ENCODE measurements around the gene ZNF662.

The ZNF662 gene

GRCh38 chr3:42900226-42901072 is 5.5 kb upstream of the ZNF662 start:
- Histone ChIP-seq H3K9me3 (replicated peaks in 1 of 11) (peaks cover 14 to 30% (median 24%) of the 10 kb centered on the region in 11 experiments; a peak in 21 of 22 replicates), H4K20me1 (no peaks in the 10 kb centered on the region), H3K4me3 (no peak overlapping the region), H3K27me3 (peaks cover 0 to 6% (median 2%) of the 10 kb centered on the region in 11 experiments; a peak in 8 of 22 replicates), H3K4me1 (no peaks in the 10 kb centered on the region), H3K27ac (no peak overlapping the region), H3K9ac (no peak overlapping the region), H3K36me3 (no peaks in the 10 kb centered on the region), H3K4me2 (no peak overlapping the region)
- TF ChIP-seq Cebpa-rat (IDR thresholded peaks at IDR 0.05) = no peak

GRCh38 chr3:42901073-42901415 is 4.9 kb upstream of the ZNF662 start:
- Histone ChIP-seq H3K4me2 (no peak overlapping the region), H3K27me3 (peaks cover 0 to 12% (median 8%) of the 10 kb centered on the region in 11 experiments; a peak in 13 of 22 replicates), H3K9ac (no peak overlapping the region), H3K36me3 (no peaks in the 10 kb centered on the region), H3K27ac (no peak overlapping the region), H4K20me1 (no peaks in the 10 kb centered on the region), H3K4me1 (no peaks in the 10 kb centered on the region), H3K9me3 (replicated peaks in 1 of 11) (peaks cover 20 to 36% (median 30%) of the 10 kb centered on the region in 11 experiments), H3K4me3 (no peak overlapping the region)
- TF ChIP-seq Cebpa-rat (IDR thresholded peaks at IDR 0.05) = no peak

- no peak for TF ChIP-seq Cebpa-rat (IDR thresholded peaks at IDR 0.05)
- Histone ChIP-seq H3K36me3 (no peaks in the 10 kb centered on the region), H3K4me2 (no peak overlapping the region), H3K4me3 (no peak overlapping the region), H3K4me1 (no peaks in the 10 kb centered on the region), H3K27ac (no peak overlapping the region), H4K20me1 (no peaks in the 10 kb centered on the region), H3K27me3 (peaks cover 0 to 22% (median 19%) of the 10 kb centered on the region in 11 experiments; a peak in 15 of 22 replicates), H3K9me3 (replicated peaks in 1 of 11) (peaks cover 29 to 45% (median 41%) of the 10 kb centered on the region in 11 experiments), H3K9ac (no peak overlapping the region)
Measured at GRCh38 chr3:42902257-42902656, 3.7 kb upstream of the ZNF662 start.

GRCh38 chr3:42904076-42904475 is 1.9 kb upstream of the ZNF662 start:
- Histone ChIP-seq H3K4me3 (no peak overlapping the region), H3K9ac (no peak overlapping the region), H3K4me2 (no peak overlapping the region), H3K27ac (no peak overlapping the region), H3K4me1 (no peaks in the 10 kb centered on the region), H3K9me3 (replicated peaks in 1 of 11) (peaks cover 32 to 55% (median 42%) of the 10 kb centered on the region in 11 experiments), H3K27me3 (peaks cover 0 to 25% (median 20%) of the 10 kb centered on the region in 11 experiments; a peak in 15 of 22 replicates), H4K20me1 (no peaks in the 10 kb centered on the region), H3K36me3 (no peaks in the 10 kb centered on the region)
- TF ChIP-seq Cebpa-rat (IDR thresholded peaks at IDR 0.05) = no peak

- Histone ChIP-seq H3K27me3 (peaks cover 0 to 25% (median 20%) of the 10 kb centered on the region in 11 experiments; a peak in 15 of 22 replicates), H4K20me1 (no peaks in the 10 kb centered on the region), H3K9ac (no peak overlapping the region), H3K9me3 (replicated peaks in 1 of 11) (peaks cover 45 to 68% (median 54%) of the 10 kb centered on the region in 11 experiments), H3K4me2 (no peak overlapping the region), H3K36me3 (no peaks in the 10 kb centered on the region), H3K4me3 (0 out of 20 replicates have a peak overlapping the region, but pooled peaks of 1 of the 10 experiments have one; percentile 11), H3K4me1 (no peaks in the 10 kb centered on the region), H3K27ac (no peak overlapping the region)
- no peak for TF ChIP-seq Cebpa-rat (IDR thresholded peaks at IDR 0.05)
Measured at GRCh38 chr3:42905740-42906069, 237 bp upstream of the ZNF662 start.

- no peaks in the 10 kb centered on the region for H3K4me1 ChIP-seq
- H3K27ac ChIP-seq = no peak overlapping the region
- H3K9ac ChIP-seq = no peak overlapping the region
- H3K27me3 ChIP-seq = peaks cover 0 to 25% (median 20%) of the 10 kb centered on the region in 11 experiments; a peak in 15 of 22 replicates
- no peak overlapping the region for H3K4me3 ChIP-seq
- H3K36me3 ChIP-seq = no peaks in the 10 kb centered on the region
- H4K20me1 ChIP-seq = no peaks in the 10 kb centered on the region
- no peak overlapping the region for H3K4me2 ChIP-seq
- peaks cover 56 to 79% (median 65%) of the 10 kb centered on the region in 11 experiments for H3K9me3 ChIP-seq (replicated peaks in 1 of 11)
- no peak for TF ChIP-seq Cebpa-rat (IDR thresholded peaks at IDR 0.05)
Measured at GRCh38 chr3:42906848-42907183, 874 bp downstream of the ZNF662 start.

GRCh38 chr3:42908675-42909074 is 2.7 kb downstream of the ZNF662 start:
- TF ChIP-seq Cebpa-rat (IDR thresholded peaks at IDR 0.05) = no peak
- H4K20me1 ChIP-seq = no peaks in the 10 kb centered on the region
- H3K4me1 ChIP-seq = no peaks in the 10 kb centered on the region
- no peak overlapping the region for H3K4me3 ChIP-seq
- peaks cover 0 to 25% (median 20%) of the 10 kb centered on the region in 11 experiments; a peak in 15 of 22 replicates for H3K27me3 ChIP-seq
- peaks cover 59 to 82% (median 68%) of the 10 kb centered on the region in 11 experiments for H3K9me3 ChIP-seq (replicated peaks in 1 of 11)
- H3K4me2 ChIP-seq = no peak overlapping the region
- H3K9ac ChIP-seq = no peak overlapping the region
- no peak overlapping the region for H3K27ac ChIP-seq
- H3K36me3 ChIP-seq = peaks cover 0 to 2% (median 0%) of the 10 kb centered on the region in 11 experiments; a peak in 2 of 22 replicates

GRCh38 chr3:42911551-42911950 is 5.6 kb downstream of the ZNF662 start:
- Histone ChIP-seq H3K27me3 (peaks cover 0 to 10% (median 6%) of the 10 kb centered on the region in 11 experiments; a peak in 13 of 22 replicates), H3K9ac (no peak overlapping the region), H3K27ac (no peak overlapping the region), H3K4me3 (no peak overlapping the region), H3K4me1 (no peaks in the 10 kb centered on the region), H3K36me3 (peaks cover 0 to 7% (median 0%) of the 10 kb centered on the region in 11 experiments; a peak in 3 of 22 replicates), H4K20me1 (no peaks in the 10 kb centered on the region), H3K4me2 (no peak overlapping the region), H3K9me3 (replicated peaks in 1 of 11) (peaks cover 63 to 85% (median 73%) of the 10 kb centered on the region in 11 experiments)
- no peak for TF ChIP-seq Cebpa-rat (IDR thresholded peaks at IDR 0.05)

- peak overlapping the region in 2 of 10 experiments; percentile 6 to 30; a peak in 3 of 20 replicates for H3K4me3 ChIP-seq
- H3K27me3 ChIP-seq = no peaks in the 10 kb centered on the region
- no peak overlapping the region for H3K27ac ChIP-seq
- TF ChIP-seq Cebpa-rat (IDR thresholded peaks at IDR 0.05) = peak in 2 of 11 experiments; percentile 18 to 45; a peak in 1 of 22 replicates
- peaks cover 0 to 7% (median 0%) of the 10 kb centered on the region in 11 experiments; a peak in 3 of 22 replicates for H3K36me3 ChIP-seq
- no peak overlapping the region for H3K9ac ChIP-seq
- peaks cover 88 to 94% (median 91%) of the 10 kb centered on the region in 11 experiments for H3K9me3 ChIP-seq (replicated peaks in 1 of 11)
- no peaks in the 10 kb centered on the region for H4K20me1 ChIP-seq
- no peak overlapping the region for H3K4me2 ChIP-seq
- no peaks in the 10 kb centered on the region for H3K4me1 ChIP-seq
Measured at GRCh38 chr3:42914771-42915515, 9.0 kb downstream of the ZNF662 start.
